Naive thymus-derived CD4-positive, alpha-beta T cell (primary cell): ENCODE measurements around the gene MDFIC. TPM values are rescaled to one million over a fixed set of nuclear protein-coding genes. Genes with fewer than 3 reads are reported as not detected.

Experiments
- ATAC-seq: fragments of 150-1000 bp; cut with Tn5 transposase; 2 replicates; pipeline ENCODE4 v1.10.0; 2021; ENCODE audit warnings: mild to moderate bottlenecking, moderate library complexity
- CTCF ChIA-PET: fragments of 350-600 bp; sonication (Branson Sonifier 250); formaldehyde crosslinking; loops from one replicate; lab custom pipeline; 2021; ENCODE audit warnings: antibody characterized with exemption; lab: Charles Lee
- POLR2A ChIA-PET: fragments of 350-600 bp; sonication (Branson Sonifier 250); formaldehyde crosslinking; loops from one replicate; lab custom pipeline; 2021; ENCODE audit warnings: antibody characterized with exemption, inconsistent platforms; lab: Charles Lee
- DNase-seq, 9 donors: peaks; one replicate each; pipeline versions ENCODE4 v3.0.0 to v3.0.0-alpha.2; 2020 to 2022; ENCODE audit warnings: mixed read lengths in 1 of 9
- H3K27ac ChIP-seq: one replicate; pipeline ENCODE4 v1.7.0; 2013; ENCODE audit warnings: mild to moderate bottlenecking, low read depth, low read length, moderate library complexity
- H3K27me3 ChIP-seq, 2 donors: one replicate each; pipeline ENCODE4 v1.7.0; 2013; ENCODE audit warnings: low read length in 2 of 2, mild to moderate bottlenecking in 2 of 2, moderate library complexity in 2 of 2; ENCODE audit not compliant: control insufficient read depth in 2 of 2, insufficient read depth in 2 of 2
- H3K36me3 ChIP-seq, 3 experiments: 1 replicate in 2 of 3; 2 replicates in 1 of 3; pipeline ENCODE4 v1.7.0; 2013; ENCODE audit warnings: low read length in 3 of 3, mild to moderate bottlenecking in 3 of 3, moderate library complexity in 1 of 3; ENCODE audit not compliant: insufficient read depth in 3 of 3, control insufficient read depth in 2 of 3
- H3K4me1 ChIP-seq, 2 donors: one replicate each; pipeline ENCODE4 v1.7.0; 2013; ENCODE audit warnings: low read length in 2 of 2, mild to moderate bottlenecking in 2 of 2, moderate library complexity in 1 of 2; ENCODE audit not compliant: control insufficient read depth in 2 of 2, insufficient read depth in 2 of 2
- H3K4me3 ChIP-seq: 2 replicates; pipeline ENCODE4 v1.7.0; 2013; ENCODE audit warnings: mild to moderate bottlenecking, low read length
- H3K9me3 ChIP-seq, 3 experiments: 1 replicate in 2 of 3; 2 replicates in 1 of 3; pipeline ENCODE4 v1.7.0; 2013; ENCODE audit warnings: low read length in 3 of 3; ENCODE audit not compliant: control insufficient read depth in 2 of 3
- H3K27ac Mint-ChIP-seq, 9 donors: one replicate each; pipeline ENCODE4 v1.8.0; 2020 to 2022; ENCODE audit warnings: mixed read lengths in 9 of 9, mild to moderate bottlenecking in 8 of 9, moderate library complexity in 5 of 9, inconsistent platforms in 2 of 9
- H3K27me3 Mint-ChIP-seq, 5 donors: one replicate each; pipeline ENCODE4 v1.8.0; 2021 to 2022; ENCODE audit warnings: mixed read lengths in 5 of 5, mild to moderate bottlenecking in 1 of 5
- H3K36me3 Mint-ChIP-seq, 5 donors: one replicate each; pipeline ENCODE4 v1.8.0; 2020 to 2022; ENCODE audit warnings: mixed read lengths in 5 of 5, mild to moderate bottlenecking in 3 of 5, inconsistent platforms in 1 of 5
- H3K4me1 Mint-ChIP-seq, 7 donors: one replicate each; pipeline ENCODE4 v1.8.0; 2020 to 2022; ENCODE audit warnings: mixed read lengths in 7 of 7, mild to moderate bottlenecking in 3 of 7, inconsistent platforms in 1 of 7
- H3K4me3 Mint-ChIP-seq, 10 donors: one replicate each; pipeline ENCODE4 v1.8.0; 2020 to 2022; ENCODE audit warnings: mild to moderate bottlenecking in 10 of 10, mixed read lengths in 10 of 10, moderate library complexity in 6 of 10, inconsistent platforms in 2 of 10
- H3K9me3 Mint-ChIP-seq, 11 donors: one replicate each; pipeline ENCODE4 v1.8.0; 2020 to 2022; ENCODE audit warnings: mixed read lengths in 11 of 11, mild to moderate bottlenecking in 4 of 11, inconsistent platforms in 1 of 11, moderate library complexity in 1 of 11
- intact Hi-C, 2 donors: fragments of 100-400 bp; cut with micrococcal nuclease; formaldehyde crosslinking; loops; one replicate each; pipeline ENCODE4 v1.15.1; 2023
- polyA plus RNA-seq, 2 donors: library from polyadenylated mRNA; unstranded; fragments of 300-500 nt; fragmentation: Illumina TruSeq; gene quantifications; one replicate each; pipeline ENCODE4 v1.2.3, GENCODE V29; 2021
- total RNA-seq, 6 experiments: library from RNA in 5 of 6; stranded (reverse) in 5 of 6; gene quantifications; 1 replicate in 5 of 6; 2 replicates in 1 of 6; pipeline ENCODE4 v1.2.3 and lab custom pipeline; 2021 to 2026

The MDFIC gene
- total and polyA plus RNA-seq, 7 experiments from 2014 or later, result 48.5 to 90.8 (median 58.1) TPM

- ChIA-PET POLR2A (interaction anchor here (4.1 kb wide), 1 partner anchor 11 kb away, joined by 19 read pairs; no protein-coding TSS in a partner anchor), CTCF (interaction anchor here (1.0 kb wide), 1 partner anchor 12 kb away, joined by 3 read pairs; no protein-coding TSS in a partner anchor)
- H3K9me3 Mint-ChIP-seq, result peaks cover 0 to 2% (median 0%) of the 10 kb centered on the region in 11 donors
- H3K4me1 Mint-ChIP-seq, result peaks cover 23 to 55% (median 46%) of the 10 kb centered on the region in 7 donors
- Histone ChIP-seq H3K9me3 (no peaks in the 10 kb centered on the region), H3K4me1 (peaks cover 52 to 61% of the 10 kb centered on the region in 2 donors), H3K27me3 (no peaks in the 10 kb centered on the region), H3K36me3 (no peaks in the 10 kb centered on the region), H3K27ac (no peak overlapping the region), H3K4me3 (no peak overlapping the region)
- H3K4me3 Mint-ChIP-seq, result peak overlapping the region in 3 of 10 donors; percentile 8 to 42 (median 29)
- peaks cover 0 to 20% (median 0%) of the 10 kb centered on the region in 5 donors for H3K36me3 Mint-ChIP-seq
- H3K27ac Mint-ChIP-seq, result peak overlapping the region in 2 of 9 donors; percentile 19 to 43
- ATAC-seq (no peak), DNase-seq (no peak)
- intact Hi-C loops, result loop anchor here in 1 of 2 donors (5.0 kb wide), 1 partner anchor 283 kb away; no protein-coding TSS in a partner anchor
- H3K27me3 Mint-ChIP-seq, result no peaks in the 10 kb centered on the region
Measured at GRCh38 chr7:114934713-114935112, 12.8 kb downstream of the MDFIC start.

- ChIA-PET POLR2A (no interaction called here), CTCF (no interaction called here)
- Histone ChIP-seq H3K27me3 (no peaks in the 10 kb centered on the region), H3K9me3 (no peaks in the 10 kb centered on the region), H3K4me1 (peaks cover 36 to 56% of the 10 kb centered on the region in 2 donors), H3K36me3 (no peaks in the 10 kb centered on the region), H3K4me3 (no peak overlapping the region), H3K27ac (no peak overlapping the region)
- Mint-ChIP-seq H3K27me3 (no peaks in the 10 kb centered on the region), H3K9me3 (peaks cover 0 to 4% (median 0%) of the 10 kb centered on the region in 11 donors), H3K27ac (no peak overlapping the region), H3K36me3 (peaks cover 0 to 30% (median 3%) of the 10 kb centered on the region in 5 donors), H3K4me3 (peak overlapping the region in 4 of 10 donors; percentile 21 to 53 (median 32)), H3K4me1 (peaks cover 38 to 67% (median 58%) of the 10 kb centered on the region in 7 donors)
- intact Hi-C loops, result no loop called here
- DNase-seq, result no peak
- ATAC-seq, result no peak
Measured at GRCh38 chr7:114936471-114936870, 14.6 kb downstream of the MDFIC start.

- Mint-ChIP-seq H3K4me1 (peaks cover 46 to 75% (median 59%) of the 10 kb centered on the region in 7 donors), H3K27me3 (no peaks in the 10 kb centered on the region), H3K9me3 (peaks cover 0 to 4% (median 0%) of the 10 kb centered on the region in 11 donors), H3K27ac (no peak overlapping the region), H3K4me3 (peak overlapping the region in 2 of 10 donors; percentile 28), H3K36me3 (peaks cover 4 to 31% (median 11%) of the 10 kb centered on the region in 5 donors)
- no peak for ATAC-seq
- DNase-seq, result no peak
- Histone ChIP-seq H3K27ac (no peak overlapping the region), H3K27me3 (no peaks in the 10 kb centered on the region), H3K36me3 (no peaks in the 10 kb centered on the region), H3K9me3 (no peaks in the 10 kb centered on the region), H3K4me1 (peaks cover 32 to 57% of the 10 kb centered on the region in 2 donors), H3K4me3 (no peak overlapping the region)
- CTCF ChIA-PET, result interaction anchor here (0.6 kb wide), 1 partner anchor 353 kb away, joined by 3 read pairs; no protein-coding TSS in a partner anchor
- intact Hi-C loops, result loop anchor here in 1 of 2 donors (1.0 kb wide), 1 partner anchor 10 kb away; no protein-coding TSS in a partner anchor
- POLR2A ChIA-PET, result no interaction called here
Measured at GRCh38 chr7:114937446-114937845, 15.6 kb downstream of the MDFIC start.

- peaks cover 0 to 4% (median 0%) of the 10 kb centered on the region in 11 donors for H3K9me3 Mint-ChIP-seq
- no peaks in the 10 kb centered on the region for H3K36me3 ChIP-seq
- no peaks in the 10 kb centered on the region for H3K27me3 Mint-ChIP-seq
- H3K36me3 Mint-ChIP-seq, result peaks cover 4 to 32% (median 24%) of the 10 kb centered on the region in 5 donors
- intact Hi-C loops, result loop anchor here (1.0 kb wide), 1 partner anchor 7 kb away; no protein-coding TSS in a partner anchor
- no peak overlapping the region for H3K27ac Mint-ChIP-seq
- no peak overlapping the region for H3K27ac ChIP-seq
- ChIA-PET CTCF (no interaction called here), POLR2A (interaction anchor here (1.1 kb wide), 1 partner anchor 15 kb away, joined by 3 read pairs; no protein-coding TSS in a partner anchor)
- no peak overlapping the region for H3K4me3 Mint-ChIP-seq
- H3K27me3 ChIP-seq, result no peaks in the 10 kb centered on the region
- peaks cover 22 to 52% of the 10 kb centered on the region in 2 donors for H3K4me1 ChIP-seq
- DNase-seq (no peak), ATAC-seq (no peak)
- H3K9me3 ChIP-seq, result no peaks in the 10 kb centered on the region
- peaks cover 51 to 79% (median 60%) of the 10 kb centered on the region in 7 donors for H3K4me1 Mint-ChIP-seq
- H3K4me3 ChIP-seq, result no peak overlapping the region
Measured at GRCh38 chr7:114938785-114939184, 16.9 kb downstream of the MDFIC start.

GRCh38 chr7:114939484-114940097, 17.7 kb downstream of the MDFIC start:
- peaks cover 4 to 35% (median 30%) of the 10 kb centered on the region in 5 donors for H3K36me3 Mint-ChIP-seq
- ATAC-seq (no peak), DNase-seq (no peak)
- H3K36me3 ChIP-seq, result no peaks in the 10 kb centered on the region
- no peak overlapping the region for H3K27ac ChIP-seq
- ChIA-PET POLR2A (interaction anchor here (1.1 kb wide), 1 partner anchor 16 kb away, joined by 3 read pairs; no protein-coding TSS in a partner anchor), CTCF (no interaction called here)
- H3K9me3 Mint-ChIP-seq, result peaks cover 0 to 4% (median 0%) of the 10 kb centered on the region in 11 donors
- no peaks in the 10 kb centered on the region for H3K27me3 ChIP-seq
- peaks cover 19 to 45% of the 10 kb centered on the region in 2 donors for H3K4me1 ChIP-seq
- H3K9me3 ChIP-seq, result no peaks in the 10 kb centered on the region
- H3K27me3 Mint-ChIP-seq, result no peaks in the 10 kb centered on the region
- no peak overlapping the region for H3K4me3 ChIP-seq
- intact Hi-C loops, result loop anchor here (1.0 kb wide), 1 partner anchor 8 kb away; no protein-coding TSS in a partner anchor
- peaks cover 45 to 78% (median 61%) of the 10 kb centered on the region in 7 donors for H3K4me1 Mint-ChIP-seq
- H3K27ac Mint-ChIP-seq, result peak overlapping the region in 1 of 9 donors; percentile 43
- no peak overlapping the region for H3K4me3 Mint-ChIP-seq

- DNase-seq, result no peak
- Histone ChIP-seq H3K27ac (no peak overlapping the region), H3K27me3 (no peaks in the 10 kb centered on the region), H3K36me3 (no peaks in the 10 kb centered on the region), H3K4me3 (no peak overlapping the region), H3K9me3 (no peaks in the 10 kb centered on the region), H3K4me1 (peaks cover 19 to 43% of the 10 kb centered on the region in 2 donors)
- peaks cover 45 to 75% (median 57%) of the 10 kb centered on the region in 7 donors for H3K4me1 Mint-ChIP-seq
- ChIA-PET POLR2A (no interaction called here), CTCF (no interaction called here)
- H3K9me3 Mint-ChIP-seq, result peaks cover 0 to 4% (median 0%) of the 10 kb centered on the region in 11 donors
- intact Hi-C loops, result no loop called here
- ATAC-seq, result no peak
- H3K27ac Mint-ChIP-seq, result no peak overlapping the region
- peaks cover 4 to 40% (median 35%) of the 10 kb centered on the region in 5 donors for H3K36me3 Mint-ChIP-seq
- H3K27me3 Mint-ChIP-seq, result no peaks in the 10 kb centered on the region
- H3K4me3 Mint-ChIP-seq, result no peak overlapping the region
Measured at GRCh38 chr7:114940220-114940619, 18.3 kb downstream of the MDFIC start.
